ENCODE data around the gene BATF3.

DNA sequence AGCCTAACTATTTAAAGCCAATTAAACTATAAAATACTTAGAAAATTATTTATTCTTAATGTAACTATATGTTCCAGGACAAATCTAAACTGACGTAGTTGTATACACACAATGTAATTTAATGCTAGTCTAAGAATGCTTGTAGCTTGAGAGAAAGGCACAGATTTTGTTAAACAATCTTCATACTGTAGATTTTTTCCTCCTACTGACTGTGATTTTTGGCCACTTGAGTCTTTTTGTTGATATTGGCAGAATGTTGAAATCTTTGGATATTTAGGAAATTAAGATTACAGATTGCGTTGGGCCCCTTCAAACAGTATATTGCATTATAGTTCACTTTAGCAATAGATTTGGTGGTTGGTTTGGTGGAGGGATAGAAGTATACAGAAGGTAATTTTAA lies 50.6 kb downstream of the BATF3 start:
- TF ChIP-seq, protein P1, sequence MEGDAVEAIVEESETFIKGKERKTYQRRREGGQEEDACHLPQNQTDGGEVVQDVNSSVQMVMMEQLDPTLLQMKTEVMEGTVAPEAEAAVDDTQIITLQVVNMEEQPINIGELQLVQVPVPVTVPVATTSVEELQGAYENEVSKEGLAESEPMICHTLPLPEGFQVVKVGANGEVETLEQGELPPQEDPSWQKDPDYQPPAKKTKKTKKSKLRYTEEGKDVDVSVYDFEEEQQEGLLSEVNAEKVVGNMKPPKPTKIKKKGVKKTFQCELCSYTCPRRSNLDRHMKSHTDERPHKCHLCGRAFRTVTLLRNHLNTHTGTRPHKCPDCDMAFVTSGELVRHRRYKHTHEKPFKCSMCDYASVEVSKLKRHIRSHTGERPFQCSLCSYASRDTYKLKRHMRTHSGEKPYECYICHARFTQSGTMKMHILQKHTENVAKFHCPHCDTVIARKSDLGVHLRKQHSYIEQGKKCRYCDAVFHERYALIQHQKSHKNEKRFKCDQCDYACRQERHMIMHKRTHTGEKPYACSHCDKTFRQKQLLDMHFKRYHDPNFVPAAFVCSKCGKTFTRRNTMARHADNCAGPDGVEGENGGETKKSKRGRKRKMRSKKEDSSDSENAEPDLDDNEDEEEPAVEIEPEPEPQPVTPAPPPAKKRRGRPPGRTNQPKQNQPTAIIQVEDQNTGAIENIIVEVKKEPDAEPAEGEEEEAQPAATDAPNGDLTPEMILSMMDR (conservative IDR thresholded peaks at IDR 0.05; ENCODE audit: low read length), result no peak
- TF ChIP-seq EZH2phosphoT487 (IDR thresholded peaks at IDR 0.05; ENCODE audit: borderline replicate concordance, low read depth, low read length), result no peak

All from OCI-LY7 (cell line).